Fibroblast of lung (primary cell): Measurements from ENCODE around the gene CEP63. TPM values are rescaled to one million over a fixed set of nuclear protein-coding genes. Genes with fewer than 3 reads are reported as not detected.

Experiments
- DNase-seq, 2 donors: peaks; one replicate each; pipeline versions ENCODE4 v3.0.0 to v3.0.0-alpha.2; 2010; ENCODE audit warnings: low read depth in 2 of 2
- H2AFZ ChIP-seq: 2 replicates; pipeline ENCODE4 v1.5.1; 2012; ENCODE audit warnings: low read length, control low read depth, inconsistent platforms
- H3K27ac ChIP-seq: 2 replicates; pipeline ENCODE4 v1.5.1; 2011; ENCODE audit warnings: low read length, control low read depth; ENCODE audit not compliant: insufficient read depth
- H3K27me3 ChIP-seq: 2 replicates; pipeline ENCODE4 v1.5.1; 2011; ENCODE audit warnings: mild to moderate bottlenecking, low read length; ENCODE audit not compliant: control insufficient read depth, insufficient read depth
- H3K36me3 ChIP-seq: 2 replicates; pipeline ENCODE4 v1.5.1; 2011; ENCODE audit warnings: low read length; ENCODE audit not compliant: control insufficient read depth, insufficient read depth
- H3K4me1 ChIP-seq: 2 replicates; pipeline ENCODE4 v1.5.1; 2011; ENCODE audit warnings: low read length; ENCODE audit not compliant: control insufficient read depth, insufficient read depth; ENCODE audit errors: extremely low read depth
- H3K4me2 ChIP-seq: 2 replicates; pipeline ENCODE4 v1.5.1; 2011; ENCODE audit warnings: low read length, control low read depth; ENCODE audit not compliant: insufficient read depth; ENCODE audit errors: extremely low read depth
- H3K4me3 ChIP-seq, 4 experiments: fragments of 200-600 bp in 1 of 4; sonication (generic) in 1 of 4; replicated peaks in 1 of 4; 2 replicates each; pipeline ENCODE4 v1.5.1; 2011 to 2016; ENCODE audit warnings: low read length in 4 of 4, low read depth in 3 of 4, mild to moderate bottlenecking in 3 of 4, control low read depth in 2 of 4, inconsistent platforms in 1 of 4, mixed read lengths in 1 of 4; ENCODE audit not compliant: insufficient read depth in 1 of 4; ENCODE audit errors: control extremely low read depth in 1 of 4
- H3K79me2 ChIP-seq: 2 replicates; pipeline ENCODE4 v1.5.1; 2012; ENCODE audit warnings: mild to moderate bottlenecking, low read length, inconsistent platforms; ENCODE audit not compliant: control insufficient read depth, insufficient read depth
- H3K9ac ChIP-seq: 2 replicates; pipeline ENCODE4 v1.5.1; 2011; ENCODE audit warnings: mild to moderate bottlenecking, low read length, control low read depth; ENCODE audit not compliant: insufficient read depth
- H3K9me3 ChIP-seq: 2 replicates; pipeline ENCODE4 v1.5.1; 2012; ENCODE audit warnings: low read depth, low read length; ENCODE audit not compliant: control insufficient read depth, insufficient read depth
- H4K20me1 ChIP-seq: 2 replicates; pipeline ENCODE4 v1.5.1; 2011; ENCODE audit warnings: low read length; ENCODE audit not compliant: control insufficient read depth, insufficient read depth; ENCODE audit errors: extremely low read depth
- EZH2 ChIP-seq: IDR thresholded peaks from 2 replicates; pipeline ENCODE4 v1.5.1; 2012; ENCODE audit warnings: low read length, control low read depth, mild to moderate bottlenecking; ENCODE audit errors: missing control alignments
- polyA plus RNA-seq, 2 donors: library from polyadenylated mRNA; depleted of rRNA in 1 of 2; stranded (reverse) in 1 of 2; unstranded in 1 of 2; fragments of >200 nt; gene quantifications; 2 replicates each; pipeline ENCODE4 v1.2.1, GENCODE V29; 2011 to 2012; ENCODE audit warnings: missing spikeins in 1 of 2
- total RNA-seq: library from RNA; depleted of rRNA; stranded (reverse); fragments of >200 nt; gene quantifications from 2 replicates; pipeline ENCODE4 v1.2.1, GENCODE V29; 2014
- TF ChIP-seq, protein P1 (sequence below), 2 donors: IDR thresholded peaks in 1 of 2; conservative IDR thresholded peaks in 1 of 2; 1 replicate in 1 of 2; 2 replicates in 1 of 2; pipeline ENCODE4 v1.5.1; 2011 to 2012; ENCODE audit warnings: low read length in 2 of 2, control low read depth in 1 of 2, inconsistent platforms in 1 of 2, low read depth in 1 of 2, mild to moderate bottlenecking in 1 of 2

CEP63 gene
- total and polyA plus RNA-seq, 2 donors (not counting 1 experiment from before 2014, with no cell fraction given) = 22.3 to 26.4 TPM

DNA sequence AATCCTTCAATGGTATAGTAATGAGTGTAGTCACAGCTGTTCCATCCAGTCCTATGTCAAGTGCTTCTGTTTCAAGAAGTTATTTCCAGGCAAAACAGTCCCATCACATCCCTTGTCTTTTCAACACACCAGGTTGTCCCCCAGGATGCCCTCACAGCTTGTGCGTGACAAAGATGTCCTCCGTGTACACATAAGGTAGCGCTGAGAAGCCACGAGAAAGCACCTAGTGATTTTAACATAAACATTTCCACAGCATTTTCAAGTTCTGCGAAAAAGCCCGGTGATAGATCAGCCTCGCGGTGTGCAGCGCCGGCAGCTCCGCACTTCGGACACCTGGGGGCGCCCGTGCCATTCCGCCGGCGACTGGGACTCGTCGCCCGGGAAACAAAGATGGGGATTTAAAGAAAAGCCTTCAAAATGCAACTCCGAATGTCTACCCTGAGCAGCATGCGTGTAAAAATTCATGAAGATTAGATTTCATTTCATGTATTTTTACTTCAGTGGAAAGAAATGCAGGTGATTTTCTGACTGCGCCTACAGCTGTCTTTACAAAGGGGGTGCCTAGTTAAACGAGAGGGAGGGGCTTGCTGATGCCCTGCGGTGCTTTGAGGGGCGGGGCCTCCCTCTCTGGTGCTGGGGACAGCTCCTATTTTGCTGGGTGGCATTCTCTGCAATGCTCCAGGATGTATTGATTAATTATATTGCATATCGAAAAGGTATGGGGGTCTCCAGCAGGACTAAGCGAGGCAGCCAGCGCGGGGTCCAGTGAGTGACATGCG lies 115.0 kb downstream of the CEP63 start:
- H3K4me3 ChIP-seq = peak overlapping the region in 1 of 4 experiments; percentile 33
- peak overlapping the region; percentile 54 for H3K4me2 ChIP-seq
- no peaks in the 10 kb centered on the region for H3K27me3 ChIP-seq
- H3K9ac ChIP-seq = no peak overlapping the region
- H3K27ac ChIP-seq = no peak overlapping the region
- H3K9me3 ChIP-seq = no peaks in the 10 kb centered on the region
- no peaks in the 10 kb centered on the region for H3K4me1 ChIP-seq
- no peaks in the 10 kb centered on the region for H4K20me1 ChIP-seq
- DNase-seq = peak; percentile 48 to 68
- TF ChIP-seq, protein P1, sequence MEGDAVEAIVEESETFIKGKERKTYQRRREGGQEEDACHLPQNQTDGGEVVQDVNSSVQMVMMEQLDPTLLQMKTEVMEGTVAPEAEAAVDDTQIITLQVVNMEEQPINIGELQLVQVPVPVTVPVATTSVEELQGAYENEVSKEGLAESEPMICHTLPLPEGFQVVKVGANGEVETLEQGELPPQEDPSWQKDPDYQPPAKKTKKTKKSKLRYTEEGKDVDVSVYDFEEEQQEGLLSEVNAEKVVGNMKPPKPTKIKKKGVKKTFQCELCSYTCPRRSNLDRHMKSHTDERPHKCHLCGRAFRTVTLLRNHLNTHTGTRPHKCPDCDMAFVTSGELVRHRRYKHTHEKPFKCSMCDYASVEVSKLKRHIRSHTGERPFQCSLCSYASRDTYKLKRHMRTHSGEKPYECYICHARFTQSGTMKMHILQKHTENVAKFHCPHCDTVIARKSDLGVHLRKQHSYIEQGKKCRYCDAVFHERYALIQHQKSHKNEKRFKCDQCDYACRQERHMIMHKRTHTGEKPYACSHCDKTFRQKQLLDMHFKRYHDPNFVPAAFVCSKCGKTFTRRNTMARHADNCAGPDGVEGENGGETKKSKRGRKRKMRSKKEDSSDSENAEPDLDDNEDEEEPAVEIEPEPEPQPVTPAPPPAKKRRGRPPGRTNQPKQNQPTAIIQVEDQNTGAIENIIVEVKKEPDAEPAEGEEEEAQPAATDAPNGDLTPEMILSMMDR (conservative IDR thresholded peaks at IDR 0.05 in 1 of 2, IDR thresholded peaks at IDR 0.05 in 1 of 2; ENCODE audit: low read depth in 1 of 2, low read length in 2 of 2) = peak; percentile 96 to 98
- no peak for TF ChIP-seq EZH2
- no peaks in the 10 kb centered on the region for H3K79me2 ChIP-seq
- no peaks in the 10 kb centered on the region for H3K36me3 ChIP-seq
- H2AFZ ChIP-seq = no peak overlapping the region

DNA sequence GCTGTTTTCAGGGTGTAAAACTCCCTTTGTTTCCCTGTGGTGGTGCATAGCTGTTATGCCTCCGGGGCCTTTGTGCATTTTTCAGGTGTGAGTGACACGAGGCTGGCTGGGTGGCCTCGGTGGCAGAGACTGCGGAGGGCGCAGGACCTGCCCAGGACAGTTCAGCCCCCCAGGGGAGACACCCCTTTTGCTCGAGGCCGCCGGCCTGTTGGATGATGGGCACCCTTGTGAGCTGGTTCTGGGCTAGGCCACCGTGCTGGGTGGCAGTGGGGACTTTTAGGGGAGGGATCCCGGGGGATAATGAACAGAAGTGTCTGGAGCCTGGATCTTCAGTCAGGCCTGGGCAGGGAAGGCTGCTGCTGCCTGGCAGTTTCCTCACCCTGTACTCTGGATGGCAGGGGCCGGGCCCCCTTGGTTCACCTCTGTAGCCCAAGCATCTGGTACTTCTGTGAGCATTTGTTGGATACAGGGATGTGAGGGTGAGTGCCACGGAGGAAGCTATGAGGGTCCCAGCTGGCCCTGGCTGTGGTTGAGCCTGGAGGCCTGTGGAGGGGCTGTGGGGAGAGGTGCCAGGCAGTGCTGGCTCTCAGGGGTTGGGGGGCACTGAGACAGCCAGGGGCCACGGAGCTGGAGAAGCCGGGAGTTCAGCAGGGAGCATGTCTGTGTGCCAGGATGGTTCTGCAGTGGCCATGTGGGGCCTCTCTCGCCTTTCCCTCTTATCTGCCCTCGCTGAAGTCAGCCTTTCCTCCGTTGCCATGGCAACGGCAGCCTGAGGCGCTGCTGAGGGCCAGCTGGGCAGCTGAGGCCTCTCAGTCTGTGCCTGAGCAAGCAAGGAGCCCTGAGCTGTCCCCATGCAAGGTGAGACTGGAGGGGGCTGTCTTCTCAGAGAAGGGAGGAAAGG lies 115.9 kb downstream of the CEP63 start:
- H3K79me2 ChIP-seq = no peaks in the 10 kb centered on the region
- H3K27me3 ChIP-seq = peaks cover 3% of the 10 kb centered on the region
- H4K20me1 ChIP-seq = no peaks in the 10 kb centered on the region
- no peak overlapping the region for H3K9ac ChIP-seq
- no peaks in the 10 kb centered on the region for H3K36me3 ChIP-seq
- no peaks in the 10 kb centered on the region for H3K9me3 ChIP-seq
- H3K4me1 ChIP-seq = no peaks in the 10 kb centered on the region
- H2AFZ ChIP-seq = no peak overlapping the region
- DNase-seq = peak; percentile 53 to 66
- no peak overlapping the region for H3K27ac ChIP-seq
- no peak overlapping the region for H3K4me2 ChIP-seq
- no peak for TF ChIP-seq EZH2
- TF ChIP-seq, protein P1 (conservative IDR thresholded peaks at IDR 0.05 in 1 of 2, IDR thresholded peaks at IDR 0.05 in 1 of 2; ENCODE audit: low read depth in 1 of 2, low read length in 2 of 2) = no peak
- no peak overlapping the region for H3K4me3 ChIP-seq

DNA sequence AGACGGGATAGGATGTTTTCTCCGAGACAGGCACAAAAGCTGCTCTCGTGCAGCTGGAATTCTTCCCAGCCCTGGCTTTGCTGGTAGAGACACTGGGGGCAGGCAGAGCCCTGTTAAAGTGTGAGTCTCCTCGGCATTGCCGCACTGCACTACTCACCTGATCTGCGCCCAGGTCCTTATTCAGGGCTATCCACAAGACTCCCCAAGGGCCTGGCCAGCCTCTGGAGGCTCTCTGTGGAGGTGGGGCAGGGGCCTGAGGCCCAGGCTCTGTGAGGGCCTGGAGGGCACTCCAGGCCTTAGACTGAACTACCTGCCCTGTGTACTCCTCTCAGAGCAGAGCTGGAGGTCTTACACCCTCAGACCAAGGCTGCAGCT lies 116.6 kb downstream of the CEP63 start:
- Histone ChIP-seq H3K36me3 (no peaks in the 10 kb centered on the region), H4K20me1 (no peaks in the 10 kb centered on the region), H3K4me2 (no peak overlapping the region), H3K4me3 (no peak overlapping the region), H3K79me2 (no peaks in the 10 kb centered on the region), H3K9ac (no peak overlapping the region), H3K4me1 (no peaks in the 10 kb centered on the region), H3K27ac (no peak overlapping the region), H3K27me3 (peaks cover 3% of the 10 kb centered on the region), H2AFZ (no peak overlapping the region), H3K9me3 (no peaks in the 10 kb centered on the region)
- no peak for TF ChIP-seq EZH2
- TF ChIP-seq, protein P1 (conservative IDR thresholded peaks at IDR 0.05 in 1 of 2, IDR thresholded peaks at IDR 0.05 in 1 of 2; ENCODE audit: low read depth in 1 of 2, low read length in 2 of 2) = no peak
- no peak for DNase-seq
